NCI-H1092 (cell line): ENCODE data around the gene CYP2C9.
A peak's percentile ranks its signal among the peaks of the same experiment; 100 is the strongest.
"Not testable (repeated sequence)": the region's sequence is repeated elsewhere in the genome, so short reads cannot be mapped to it uniquely, and the experiment has no call there.

Source experiments
- DNase-seq: peaks from one replicate; lab custom pipeline; 2025; lab: John Stamatoyannopoulos, UW

The CYP2C9 gene

DNA sequence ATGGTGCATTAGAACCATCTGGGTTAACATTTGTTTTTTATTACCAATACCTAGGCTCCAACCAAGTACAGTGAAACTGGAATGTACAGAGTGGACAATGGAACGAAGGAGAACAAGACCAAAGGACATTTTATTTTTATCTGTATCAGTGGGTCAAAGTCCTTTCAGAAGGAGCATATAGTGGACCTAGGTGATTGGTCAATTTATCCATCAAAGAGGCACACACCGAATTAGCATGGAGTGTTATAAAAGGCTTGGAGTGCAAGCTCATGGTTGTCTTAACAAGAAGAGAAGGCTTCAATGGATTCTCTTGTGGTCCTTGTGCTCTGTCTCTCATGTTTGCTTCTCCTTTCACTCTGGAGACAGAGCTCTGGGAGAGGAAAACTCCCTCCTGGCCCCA, at the start of gene CYP2C9:
TSS of gene CYP2C9 (plus strand) at position 276 of the 400 bp plus-strand sequence. CDS start at position 301, 25 bp downstream.
- no peak for DNase-seq

DNA sequence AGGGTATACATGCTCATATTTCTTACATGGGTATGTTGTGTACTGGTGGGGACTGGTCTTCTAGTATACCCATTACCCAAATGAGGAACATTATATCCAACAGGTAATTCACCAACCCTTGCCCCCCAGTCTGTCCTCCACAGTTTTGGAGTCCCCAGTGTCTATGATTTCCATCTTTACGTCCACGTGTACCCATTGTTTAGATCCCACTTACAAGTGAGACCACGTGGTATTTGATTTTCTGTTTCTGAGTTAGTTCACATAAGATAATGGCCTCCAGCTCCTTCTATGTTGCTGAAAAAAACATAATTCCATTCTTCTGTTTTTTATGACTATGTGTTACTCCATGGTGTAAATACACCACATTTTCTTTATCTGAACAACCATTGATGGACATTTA, 49.3 kb upstream of the CYP2C9 start:
- DNase-seq, result no peak

DNA sequence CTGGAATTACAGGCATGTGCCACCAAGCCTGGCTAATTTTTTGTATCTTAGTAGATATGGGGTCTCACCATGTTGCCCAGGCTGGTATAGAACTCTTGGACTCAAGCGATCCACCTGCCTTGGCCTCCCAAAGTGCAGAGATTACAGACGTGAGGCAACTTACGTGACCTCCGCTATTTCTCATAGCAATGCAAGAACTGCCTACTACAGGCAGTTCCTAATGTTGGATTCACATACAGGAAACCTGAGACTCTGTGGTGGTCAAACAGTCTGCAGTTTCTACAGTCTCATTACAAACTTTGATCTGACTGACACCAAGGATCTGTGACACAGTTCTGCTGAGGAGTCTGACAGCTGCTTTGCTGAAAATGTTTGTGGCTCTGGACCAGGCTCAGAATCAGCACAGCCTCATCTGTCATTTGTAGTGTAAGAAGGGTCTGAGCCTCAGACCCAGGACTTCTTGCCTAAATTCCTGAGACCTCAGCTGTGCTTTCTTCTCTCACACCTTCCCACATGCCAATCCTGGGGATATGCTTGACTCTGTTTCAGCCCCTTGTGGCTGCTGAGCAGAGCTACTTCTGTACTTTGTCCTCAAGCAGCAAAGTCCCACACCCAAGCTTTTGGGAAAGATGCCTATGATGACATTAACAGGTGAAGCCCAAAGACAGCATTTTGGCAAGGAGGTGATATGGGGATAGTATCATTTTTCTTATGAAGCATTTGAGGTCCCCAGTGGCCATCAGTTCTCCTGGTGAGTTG, 48.0 kb upstream of the CYP2C9 start:
- no peak for DNase-seq

DNA sequence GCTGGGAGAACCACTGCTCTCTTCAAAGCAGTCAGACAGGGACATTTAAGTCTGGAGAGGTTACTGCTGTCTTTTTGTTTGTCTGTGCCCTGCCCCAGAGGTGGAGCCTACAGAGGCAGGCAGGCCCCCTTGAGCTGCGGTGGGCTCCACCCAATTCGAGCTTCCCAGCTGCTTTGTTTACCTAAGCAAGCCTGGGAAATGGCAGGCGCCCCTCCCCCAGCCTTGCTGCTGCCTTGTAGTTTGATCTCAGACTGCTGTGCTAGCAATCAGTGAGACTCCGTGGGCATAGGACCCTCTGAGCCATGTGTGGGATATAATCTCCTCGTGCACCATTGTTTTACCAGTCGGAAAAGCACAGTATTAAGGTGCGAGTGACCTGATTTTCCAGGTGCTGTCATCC, 40.0 kb upstream of the CYP2C9 start:
- DNase-seq, result not testable (repeated sequence)

DNA sequence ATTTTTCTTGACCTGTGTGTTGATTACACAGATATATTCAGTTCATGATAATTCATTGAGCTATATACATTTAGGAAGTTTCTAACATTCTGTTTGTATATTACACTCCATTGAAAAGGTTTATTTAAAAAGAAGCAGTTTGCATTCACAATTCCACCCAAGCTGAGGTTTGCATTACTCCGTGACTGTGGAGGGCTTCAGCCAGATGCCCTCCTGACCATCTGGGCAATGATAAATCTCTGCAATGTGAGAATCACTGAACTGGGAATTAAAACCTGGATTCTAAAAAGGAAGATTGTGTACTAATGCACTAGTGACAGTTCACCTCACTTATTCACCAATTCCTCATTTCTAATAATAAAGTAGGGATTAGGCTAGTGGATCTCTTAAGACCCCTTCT, 36.4 kb upstream of the CYP2C9 start:
- DNase-seq, result no peak

DNA sequence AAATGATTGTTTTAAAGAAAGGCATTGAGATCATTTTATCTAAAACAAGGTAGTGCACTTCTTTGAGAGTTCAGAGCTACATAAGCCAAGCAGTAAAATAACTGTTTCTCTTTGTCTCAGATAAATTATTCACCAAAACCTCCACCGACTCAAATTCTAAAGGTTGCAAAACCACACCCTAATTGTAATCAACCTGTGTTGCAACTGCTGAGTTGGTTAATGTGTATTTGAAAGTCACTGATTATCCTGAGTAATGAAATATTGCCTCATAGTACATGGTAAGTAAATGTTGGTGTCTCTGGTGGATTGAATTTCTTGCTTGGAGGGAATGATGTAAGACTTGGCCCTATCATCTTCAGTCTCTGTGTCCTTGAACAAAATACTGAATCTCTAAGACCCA, 35.9 kb upstream of the CYP2C9 start:
- no peak for DNase-seq

DNA sequence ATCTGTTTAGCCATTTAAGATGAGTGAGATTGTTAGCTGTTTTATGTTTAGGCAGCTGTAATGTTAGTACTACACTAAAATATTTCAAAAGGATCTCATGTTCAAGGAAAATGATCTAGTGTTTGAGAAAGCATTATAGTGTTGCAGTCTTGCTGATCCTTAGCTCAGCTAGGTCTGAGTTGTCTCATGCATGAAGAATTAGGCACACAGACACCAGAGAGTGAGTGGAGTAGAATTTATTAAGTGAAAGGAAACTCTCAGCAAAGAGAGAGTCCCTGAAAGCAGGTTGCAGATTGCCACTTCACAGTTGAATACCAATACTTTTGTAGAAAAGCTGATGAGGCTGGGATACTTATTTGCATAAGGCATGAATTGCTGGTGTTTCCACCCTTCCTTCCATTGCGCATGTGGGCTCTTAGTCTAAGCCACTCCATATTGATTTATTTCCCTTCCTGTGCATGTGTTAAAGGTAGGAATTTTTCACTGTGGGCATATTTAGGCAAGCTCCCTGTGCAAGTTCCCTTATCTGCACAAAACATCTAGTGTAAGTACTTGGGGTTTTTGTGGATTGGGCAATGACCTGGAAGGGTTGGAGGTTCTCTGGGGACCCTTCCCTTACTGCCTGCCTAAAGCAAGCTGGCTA, 33.8 kb upstream of the CYP2C9 start:
- DNase-seq, result not testable (repeated sequence)

DNA sequence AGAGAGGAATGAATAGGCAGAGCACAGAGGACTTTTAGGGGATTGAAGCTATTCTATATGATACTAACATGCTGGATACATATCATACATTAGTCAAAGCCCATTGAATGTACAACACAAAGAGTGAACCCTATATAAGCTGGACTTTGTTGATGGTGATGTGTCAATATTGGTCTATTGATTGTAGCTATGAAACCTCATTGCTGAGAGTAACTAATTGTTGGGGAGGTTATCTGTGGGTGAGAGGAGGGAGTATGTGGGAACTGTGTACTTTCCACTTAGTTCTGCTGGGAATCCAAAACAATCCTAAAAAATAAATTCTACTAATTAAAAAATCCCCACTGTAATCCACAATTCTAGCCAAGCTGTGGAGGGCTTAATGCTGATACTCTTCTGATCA, 22.0 kb upstream of the CYP2C9 start:
- DNase-seq, result no peak

DNA sequence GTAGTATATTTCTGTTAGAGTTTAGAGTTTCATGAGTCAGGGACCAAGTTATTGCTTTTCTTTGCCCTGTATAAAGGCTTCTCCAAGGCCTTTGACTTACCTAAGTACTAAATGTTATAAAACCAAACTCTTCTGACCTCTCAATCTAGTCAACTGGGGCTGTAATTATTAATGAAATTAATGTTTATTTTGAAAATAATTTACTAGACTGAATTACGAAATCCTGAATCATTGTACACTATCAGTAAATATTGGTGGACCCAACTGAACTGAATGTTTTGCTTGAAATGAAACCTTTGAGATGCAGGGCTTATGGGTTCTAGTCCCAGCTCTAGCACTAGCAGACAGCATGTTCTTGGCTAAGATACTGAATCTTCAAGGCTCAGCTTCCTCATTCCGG, 1.7 kb upstream of the CYP2C9 start:
- no peak for DNase-seq

DNA sequence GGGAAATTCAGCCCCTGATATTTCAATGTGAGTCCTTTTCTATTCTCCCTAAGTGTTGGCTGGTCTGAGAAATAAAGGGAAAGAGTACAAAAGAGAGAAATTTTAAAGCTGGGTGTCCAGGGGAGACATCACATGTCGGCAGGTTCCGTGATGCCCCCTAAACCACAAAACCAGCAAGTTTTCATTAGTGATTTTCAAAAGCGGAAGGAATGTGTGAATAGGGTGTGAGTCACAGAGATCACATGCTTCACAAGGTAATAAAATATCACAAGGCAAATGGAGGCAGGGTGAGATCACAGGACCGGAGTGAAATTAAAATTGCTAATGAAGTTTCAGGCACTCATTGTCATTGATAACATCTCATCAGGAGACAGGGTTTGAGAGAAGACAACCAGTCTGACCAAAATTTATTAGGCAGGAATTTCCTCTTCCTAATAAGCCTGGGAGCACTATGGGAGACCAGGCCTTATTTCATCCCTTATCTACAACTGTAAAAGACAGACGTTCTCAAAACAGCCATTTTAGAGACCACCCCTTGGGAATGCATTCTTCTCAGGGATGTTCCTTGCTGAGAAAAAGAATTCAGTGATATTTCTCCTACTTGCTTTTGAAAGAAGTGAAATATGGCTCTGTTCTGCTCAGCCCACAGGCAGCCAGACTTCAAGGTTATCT, 5.1 kb downstream of the CYP2C9 start:
- not testable (repeated sequence) for DNase-seq

DNA sequence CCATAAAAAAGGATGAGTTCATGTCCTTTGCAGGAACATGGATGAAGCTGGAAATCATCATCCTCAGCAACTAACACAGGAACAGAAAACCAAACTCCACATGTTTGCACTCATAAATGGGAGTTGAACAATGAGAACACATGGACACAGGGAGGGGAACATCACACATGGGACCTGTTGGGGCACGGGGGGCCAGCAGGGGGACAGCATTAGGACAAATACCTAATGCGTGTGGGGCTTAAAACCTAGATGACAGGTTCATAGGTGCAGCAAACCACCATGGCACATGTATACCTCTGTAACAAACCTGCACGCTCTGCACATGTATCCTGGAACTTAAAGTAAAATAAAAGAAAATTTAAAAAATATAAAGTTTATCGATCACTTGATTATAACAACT, 7.7 kb downstream of the CYP2C9 start:
- DNase-seq, result not testable (repeated sequence)

DNA sequence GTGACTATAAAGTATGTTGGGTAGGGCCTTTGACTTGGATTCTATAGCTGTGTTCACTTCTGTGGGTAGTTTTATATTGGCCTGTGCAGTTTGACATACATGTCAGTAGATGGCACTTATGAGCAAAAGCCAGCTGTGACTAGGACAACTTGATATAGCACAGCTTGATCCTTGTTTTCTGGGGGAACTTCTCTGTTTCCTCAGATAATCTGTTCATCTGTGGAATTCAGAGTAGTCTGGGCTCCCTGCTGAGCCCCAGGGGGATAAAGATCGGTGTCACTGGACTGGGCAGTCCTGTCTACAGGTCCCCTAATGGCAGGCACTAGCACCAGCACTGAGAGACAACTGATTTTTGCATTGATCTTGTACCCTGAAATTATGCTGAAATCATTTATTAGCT, 25.4 kb downstream of the CYP2C9 start:
- peak; percentile 4 for DNase-seq

DNA sequence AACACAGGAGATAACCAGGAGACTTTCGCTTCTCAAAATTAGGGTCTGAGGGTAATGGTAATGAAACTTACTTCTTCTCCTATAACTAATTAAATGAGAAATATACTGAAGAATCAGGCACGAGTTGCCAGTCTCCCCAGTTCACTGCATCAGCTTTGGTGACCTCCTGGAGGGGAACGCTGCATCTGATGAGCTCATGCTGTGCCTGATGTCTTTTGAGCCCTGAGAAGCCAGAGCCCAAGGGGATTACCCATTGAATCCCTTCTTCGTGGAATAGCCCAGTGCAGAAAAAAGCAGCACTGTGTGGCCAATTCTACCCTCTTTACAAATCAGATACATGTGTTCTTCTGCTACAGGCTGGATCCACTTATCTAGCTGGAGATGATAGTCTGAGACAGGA, 45.1 kb downstream of the CYP2C9 start:
- no peak for DNase-seq

DNA sequence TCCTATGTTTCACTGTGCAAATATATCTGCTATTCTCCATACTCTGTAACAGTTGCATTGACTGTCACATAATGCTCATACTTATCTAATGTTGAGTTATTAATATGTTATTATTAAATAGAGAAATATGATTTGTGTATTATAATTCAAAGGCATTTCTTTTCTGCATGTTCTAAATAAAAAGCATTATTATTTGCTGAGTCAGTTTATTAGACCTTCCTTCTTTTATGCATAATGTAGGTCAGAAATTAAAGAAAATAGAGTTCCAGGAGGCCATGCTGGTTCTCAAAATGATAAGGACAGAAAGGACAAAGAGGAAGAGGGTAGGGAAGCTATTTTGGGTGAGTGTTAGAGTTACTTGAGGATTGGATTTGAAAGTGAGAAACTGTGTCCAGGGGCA, 50.7 kb downstream of the CYP2C9 start:
- DNase-seq, result no peak

DNA sequence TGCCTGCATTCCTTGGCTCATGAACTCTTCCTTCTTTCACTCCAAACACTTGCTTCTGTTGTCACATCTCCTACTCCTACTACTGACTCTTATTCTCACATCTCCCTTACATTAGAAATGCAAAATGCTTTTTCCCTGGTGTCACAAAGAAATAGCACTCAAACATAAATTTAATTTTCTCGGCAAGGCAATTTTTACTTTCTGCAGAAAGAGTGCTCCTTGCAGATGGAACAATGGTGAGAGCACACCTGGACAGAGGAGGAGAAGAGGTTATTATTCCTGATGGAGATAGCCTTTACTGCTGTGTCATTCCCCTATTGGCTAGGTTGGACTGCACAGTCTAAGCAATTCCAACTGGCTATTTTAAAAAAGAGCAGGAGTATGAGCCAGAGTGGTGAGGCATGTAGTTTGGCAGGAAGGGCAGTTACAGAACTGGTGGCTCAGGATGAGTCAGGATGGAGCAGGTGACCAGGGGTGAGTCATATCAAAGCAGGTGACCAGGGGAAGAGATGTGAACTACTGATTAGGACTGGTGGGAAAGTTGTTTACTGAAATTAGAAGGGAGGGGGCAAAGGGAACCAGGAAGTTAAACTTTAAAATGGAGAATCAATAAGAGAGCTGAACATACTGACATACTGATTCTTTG, 52.9 kb downstream of the CYP2C9 start:
- DNase-seq, result no peak

DNA sequence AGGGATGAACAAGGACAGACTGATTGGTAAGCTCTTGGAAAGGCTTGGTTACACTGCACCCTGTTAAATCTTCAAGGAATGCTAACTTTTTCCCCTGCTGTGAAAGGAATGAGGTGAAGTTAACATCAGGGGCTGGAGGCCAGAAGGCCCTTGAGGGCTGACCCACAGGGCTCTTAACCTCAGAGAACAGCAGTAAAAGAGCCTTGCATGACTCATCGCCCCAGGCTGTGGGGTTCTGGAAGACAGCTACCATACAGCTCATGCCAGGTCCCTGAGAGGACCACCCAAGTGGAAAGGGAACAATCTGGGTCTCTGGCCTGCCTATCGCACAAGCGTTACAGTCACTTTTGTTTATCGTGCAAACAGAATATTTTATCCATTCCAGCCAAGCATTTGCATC, 54.4 kb downstream of the CYP2C9 start:
- no peak for DNase-seq

DNA sequence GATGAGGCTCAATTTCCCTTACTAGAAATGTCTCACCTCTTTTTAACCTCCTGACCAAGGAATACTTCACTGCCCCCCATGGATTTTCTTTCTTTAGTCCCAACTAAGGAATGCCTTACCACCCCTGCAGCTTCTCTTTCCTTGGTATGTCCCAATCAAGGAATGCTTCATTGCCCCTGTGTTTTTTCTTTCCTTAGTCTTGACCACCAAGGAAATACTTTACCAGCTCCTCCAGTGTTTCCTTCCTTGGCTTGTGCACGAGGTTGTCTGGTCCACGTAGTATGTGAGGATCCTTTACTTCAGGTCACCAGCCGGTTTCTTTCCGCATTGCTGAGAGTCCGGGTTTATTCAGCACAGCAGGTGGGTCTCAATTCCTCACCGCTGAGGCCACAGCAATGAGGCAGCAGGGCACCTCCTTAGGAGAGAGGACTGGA, 59.3 kb downstream of the CYP2C9 start:
- no peak for DNase-seq

DNA sequence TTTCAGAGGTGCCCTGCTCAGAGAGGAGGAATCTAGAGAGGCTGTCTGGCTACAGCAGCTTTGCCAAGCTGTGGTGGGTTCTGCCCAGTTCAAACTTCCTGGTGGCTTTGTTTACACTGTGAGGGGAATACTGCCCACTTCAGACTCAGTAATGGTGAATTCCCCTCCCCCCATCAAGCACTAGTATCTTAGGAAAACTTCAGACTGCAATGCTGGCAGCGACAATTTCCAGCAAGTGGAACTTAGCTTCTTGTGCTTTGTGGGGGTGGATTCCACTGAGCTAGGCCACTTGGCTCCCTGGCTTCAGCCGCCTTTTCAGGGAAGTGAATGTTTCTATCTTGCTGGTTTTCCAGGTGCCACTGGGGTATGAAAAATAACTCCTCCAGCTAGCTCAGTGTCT, 88.0 kb downstream of the CYP2C9 start:
- no peak for DNase-seq

DNA sequence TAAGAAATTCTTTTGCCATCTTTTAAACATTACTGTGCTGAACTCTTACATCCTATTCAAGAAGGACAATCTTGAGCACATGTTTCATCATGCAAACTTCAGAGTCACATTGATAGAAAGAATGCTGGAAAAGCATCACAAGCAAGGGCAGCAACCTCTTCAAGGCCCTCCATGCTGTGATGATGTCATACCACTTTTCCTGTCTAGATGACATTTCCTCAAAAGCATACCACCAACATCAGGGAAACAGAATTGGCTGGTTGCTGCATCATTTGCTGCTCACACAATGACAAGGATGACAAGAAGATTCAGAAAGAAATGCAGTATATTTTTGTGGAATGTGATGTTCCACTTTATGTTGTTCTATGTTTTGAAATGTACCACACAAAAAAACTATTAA, 93.2 kb downstream of the CYP2C9 start:
- DNase-seq, result no peak

DNA sequence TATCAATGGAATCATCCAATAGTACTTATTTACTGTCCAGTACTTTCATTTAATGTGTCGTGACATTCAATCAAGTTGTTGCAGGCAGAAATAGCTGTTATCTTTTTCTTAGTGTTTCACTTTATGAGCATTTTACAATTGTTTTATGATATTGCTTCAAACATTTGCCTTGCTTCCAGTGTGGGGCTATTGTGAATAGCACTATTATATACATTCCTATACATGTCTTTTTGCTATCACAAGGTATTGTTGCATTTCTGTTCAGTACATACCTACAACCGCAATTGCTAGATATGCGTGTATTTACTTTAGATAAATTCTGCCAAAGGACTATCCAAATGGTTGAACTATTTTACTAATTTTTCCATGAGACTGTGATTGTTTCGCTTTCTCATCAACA, 95.9 kb downstream of the CYP2C9 start:
- DNase-seq, result no peak

DNA sequence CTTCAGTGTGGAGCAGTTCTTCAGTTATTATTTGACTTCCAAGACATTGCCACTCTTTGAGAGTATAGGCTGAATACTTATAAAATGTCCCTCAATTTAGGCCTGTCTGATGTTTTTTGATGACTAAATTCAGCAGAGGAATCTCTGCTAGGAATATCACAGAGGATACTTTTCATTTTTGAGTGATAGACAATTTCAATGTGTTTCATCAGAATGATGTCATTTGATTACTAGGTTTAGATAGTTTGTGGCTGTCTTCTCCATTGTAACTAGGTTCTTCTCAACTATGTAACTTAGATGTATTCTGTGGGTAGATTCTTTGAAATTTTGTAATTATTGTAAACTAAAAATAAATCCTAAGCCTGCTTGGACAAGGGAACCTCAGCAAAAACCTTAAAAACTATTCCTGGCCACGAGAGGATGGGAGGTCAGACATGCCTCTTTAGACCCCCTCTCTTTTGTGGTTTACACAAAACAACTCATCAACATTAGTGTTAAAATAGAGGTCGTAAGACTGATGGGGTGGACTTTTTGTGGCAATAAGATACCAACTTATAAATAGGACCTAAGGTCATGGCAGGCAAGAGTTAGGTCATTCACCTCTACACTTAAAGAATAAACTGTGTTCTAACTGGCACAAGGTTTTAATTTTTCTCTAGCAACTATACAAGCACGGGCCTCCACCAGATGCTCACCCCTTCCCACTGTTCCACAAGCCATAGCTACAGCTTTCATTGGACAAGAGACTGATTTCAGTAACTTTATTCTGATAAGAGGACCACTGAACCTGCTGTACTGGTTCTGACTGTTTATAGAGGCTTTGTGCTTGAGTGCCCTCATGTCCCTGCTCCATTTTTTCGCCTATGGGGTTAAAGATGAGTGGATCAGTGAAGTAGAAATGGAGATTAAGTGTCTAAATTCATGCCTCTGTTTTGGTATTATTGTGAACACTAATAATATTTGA, 97.2 kb downstream of the CYP2C9 start:
- no peak for DNase-seq

DNA sequence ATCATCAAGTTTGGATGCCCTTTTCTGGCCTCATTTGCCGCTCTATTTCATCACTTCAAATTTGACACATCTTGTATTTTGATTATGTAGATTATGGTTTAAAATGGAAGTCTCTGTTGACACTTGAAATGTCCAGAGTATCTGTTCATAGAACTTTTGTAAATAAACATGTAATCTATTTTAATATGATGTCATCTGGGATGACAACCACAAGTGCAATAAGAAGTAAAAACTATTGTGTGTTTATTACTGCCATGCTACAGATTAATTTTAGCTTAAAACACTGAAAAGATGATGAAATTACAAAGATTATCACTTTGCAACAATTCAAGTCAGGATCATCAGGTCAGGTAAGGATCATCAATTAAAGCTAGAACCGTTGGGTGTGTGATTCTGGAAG, 100.8 kb downstream of the CYP2C9 start:
- DNase-seq, result no peak
